IMR-90 (cell line): ENCODE results near the gene C17orf50. TPM values are rescaled to one million over a fixed set of nuclear protein-coding genes. Genes with fewer than 3 reads are reported as not detected.

Source experiments
- CHD1 ChIP-seq: IDR thresholded peaks from 2 replicates; pipeline ENCODE4 v1.6.1; 2012; ENCODE audit warnings: low read depth, low read length, improper control_type of control experiment
- MAFK ChIP-seq: IDR thresholded peaks from 2 replicates; pipeline ENCODE4 v1.6.1; 2012; ENCODE audit warnings: low read depth, low read length, improper control_type of control experiment
- RCOR1 ChIP-seq: IDR thresholded peaks from 2 replicates; pipeline ENCODE4 v1.6.1; 2012; ENCODE audit warnings: mild to moderate bottlenecking, low read length, improper control_type of control experiment; ENCODE audit not compliant: insufficient replicate concordance
- SMC3 ChIP-seq: fragments of 150-350 bp; IDR thresholded peaks from 2 replicates; pipeline ENCODE4 v1.6.1; 2016; ENCODE audit warnings: low read depth, mild to moderate bottlenecking, antibody characterized with exemption, low read length, moderate library complexity
- polyA plus RNA-seq, 3 experiments: library from polyadenylated mRNA; depleted of rRNA; stranded (reverse); fragments of >200 nt; gene quantifications; 2 replicates each; pipeline ENCODE4 v1.2.3, GENCODE V29; 2012; ENCODE audit warnings: low replicate concordance in 1 of 3
- total RNA-seq: library from RNA; depleted of rRNA; stranded (reverse); fragments of >200 nt; gene quantifications from 2 replicates; pipeline ENCODE4 v1.2.3, GENCODE V29; 2012

The C17orf50 gene
- total and polyA plus RNA-seq, 2 of the 4 experiments (the other 2 are of a cell fraction) = not detected

DNA sequence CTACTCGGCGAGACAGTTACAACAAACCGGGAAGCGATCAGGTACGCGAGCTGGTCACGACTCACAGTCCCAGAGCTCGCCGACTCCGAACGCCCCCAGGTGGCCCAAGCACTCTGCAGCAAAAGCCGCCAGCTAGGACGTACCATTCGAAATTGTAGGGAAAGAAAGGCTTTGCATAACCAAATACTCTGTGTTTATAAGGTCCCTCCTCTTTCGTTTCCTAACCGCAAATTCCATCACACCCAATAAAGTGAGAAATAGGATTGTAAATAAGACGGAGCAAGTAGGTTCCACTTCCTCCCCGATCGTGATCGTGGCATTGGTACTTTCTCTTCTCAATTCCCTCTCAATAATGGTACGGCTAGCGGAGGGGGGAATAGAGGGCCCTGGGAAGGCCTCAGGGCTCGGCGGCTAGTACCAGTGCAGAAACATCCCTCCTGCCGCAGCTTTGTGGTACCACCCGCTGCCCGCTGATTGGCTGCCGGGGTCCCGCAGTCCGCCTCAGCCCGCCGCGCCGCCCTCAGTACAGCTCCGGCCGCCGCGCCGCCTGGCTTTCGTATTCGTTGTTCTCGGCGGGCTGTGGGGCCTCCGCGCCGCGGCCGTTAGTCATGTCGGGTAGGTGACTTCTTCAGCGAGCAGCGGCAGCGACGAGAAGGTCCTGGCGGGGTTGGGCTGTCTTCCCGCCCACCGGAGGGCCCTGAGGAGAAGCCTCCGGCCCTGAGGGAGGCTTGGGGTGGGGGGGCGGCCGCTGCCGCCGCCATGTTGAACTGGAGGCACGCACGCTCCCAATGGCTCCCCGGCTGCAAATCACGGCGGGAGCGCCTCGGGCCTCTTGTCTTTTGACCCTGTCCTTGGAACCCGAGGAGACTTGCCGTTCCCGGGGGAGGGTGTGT lies 48.5 kb downstream of the C17orf50 start, which contains the start of gene TAF15 (continued):
- TF ChIP-seq CHD1 (peak; percentile 100; the same call in 1 of the 2 replicates), SMC3 (peak; percentile 47), MAFK (no peak), RCOR1 (no peak)
